K562 (cell line): ENCODE measurements around the gene SLC9A2. TPM values are rescaled to one million over a fixed set of nuclear protein-coding genes. Genes with fewer than 3 reads are reported as not detected.

Source experiments
- ATAC-seq: fragments of 200-7000 bp; cut with Tn5 transposase; 3 replicates; pipeline ENCODE4 v1.9.1; 2020; ENCODE audit warnings: moderate library complexity
- BruUV-seq: library from RNA; stranded (reverse); fragments of 400-500 nt; replicated peaks from 2 replicates; lab custom pipeline; 2021; lab: Mats Ljungman, UMichigan
- CTCF ChIA-PET: fragments of 300-600 bp; formaldehyde crosslinking; extraction: SDS; loops from one replicate; lab custom pipeline; 2021; ENCODE audit warnings: low intra/inter-chr PET ratio; lab: Yijun Ruan, JAX
- POLR2A ChIA-PET: fragments of 300-600, 350-650 bp; sonication (Branson Sonifier 250); formaldehyde crosslinking; extraction: SDS; loops from one replicate; lab custom pipeline; 2021; ENCODE audit warnings: antibody characterized with exemption, inconsistent platforms; lab: Yijun Ruan, JAX
- DNase-seq, 4 experiments: peaks; one replicate each; pipeline versions ENCODE4 v3.0.0 to v3.0.0-alpha.2; 2011 to 2018; ENCODE audit warnings: low spot score in 3 of 4, mixed read lengths in 3 of 4; ENCODE audit errors: extremely low read depth in 1 of 4
- FAIRE-seq: peaks from 2 replicates; lab custom pipeline; 2011; peaks lifted over from hg19 to GRCh38; lab: Jason Lieb, UNC
- H2AFZ ChIP-seq: 2 replicates; pipeline ENCODE4 v1.6.0; 2011; ENCODE audit warnings: low read depth, low read length, control low read depth, inconsistent platforms
- H3K27ac ChIP-seq: fragments of 200-600 bp; 3 replicates; pipeline ENCODE4 v1.8.0; 2011; ENCODE audit warnings: low read depth, mild to moderate bottlenecking, control low read depth, inconsistent platforms, low read length, moderate library complexity, mixed read lengths; ENCODE audit errors: extremely low read depth
- H3K27me3 ChIP-seq, 2 experiments: fragments of 300-600 bp in 1 of 2; 2 replicates in 1 of 2; 3 replicates in 1 of 2; pipeline versions ENCODE4 v1.6.0 to v1.8.0; 2011; ENCODE audit warnings: inconsistent platforms in 2 of 2, low read length in 2 of 2, mild to moderate bottlenecking in 1 of 2, mixed read lengths in 1 of 2, moderate library complexity in 1 of 2; ENCODE audit not compliant: control insufficient read depth in 2 of 2, insufficient read depth in 2 of 2
- H3K36me3 ChIP-seq: fragments of 300-600 bp; 3 replicates; pipeline ENCODE4 v1.8.0; 2011; ENCODE audit warnings: mild to moderate bottlenecking, low read length, inconsistent platforms; ENCODE audit not compliant: control insufficient read depth, insufficient read depth
- H3K4me1 ChIP-seq, 2 experiments: fragments of 200-600 bp in 1 of 2; replicated peaks in 1 of 2; 2 replicates in 1 of 2; 3 replicates in 1 of 2; pipeline versions ENCODE4 v1.5.1 to v1.8.0; 2011; ENCODE audit warnings: inconsistent platforms in 2 of 2, low read length in 2 of 2, mild to moderate bottlenecking in 1 of 2, mixed read lengths in 1 of 2, moderate library complexity in 1 of 2; ENCODE audit not compliant: control insufficient read depth in 2 of 2, insufficient read depth in 2 of 2
- H3K4me2 ChIP-seq: 2 replicates; pipeline ENCODE4 v1.6.1; 2011; ENCODE audit warnings: low read length, control low read depth, inconsistent platforms, mixed read lengths; ENCODE audit not compliant: insufficient read depth
- H3K4me3 ChIP-seq: fragments of 200-600 bp; sonication (generic), shearing (Covaris generic); 2 replicates; pipeline ENCODE4 v1.5.1; 2016; ENCODE audit warnings: control low read depth, inconsistent platforms
- H3K79me2 ChIP-seq: fragments of 200-600 bp; 3 replicates; pipeline ENCODE4 v1.8.0; 2011; ENCODE audit warnings: low read length, inconsistent platforms; ENCODE audit not compliant: control insufficient read depth, insufficient read depth
- H3K9ac ChIP-seq, 2 experiments: 2 replicates each; pipeline versions ENCODE4 v1.6.0 to v1.6.1; 2011; ENCODE audit warnings: low read depth in 2 of 2, low read length in 2 of 2, control low read depth in 1 of 2, inconsistent platforms in 1 of 2, mild to moderate bottlenecking in 1 of 2, mixed read lengths in 1 of 2; ENCODE audit not compliant: insufficient read depth in 1 of 2
- H3K9me1 ChIP-seq: one replicate; pipeline ENCODE4 v1.6.0; 2011; ENCODE audit warnings: inconsistent platforms, mild to moderate bottlenecking, low read length, moderate library complexity; ENCODE audit not compliant: control insufficient read depth, insufficient read depth
- H3K9me3 ChIP-seq: replicated peaks from 2 replicates; pipeline ENCODE4 v1.5.1; 2011; ENCODE audit warnings: low read depth, low read length, inconsistent platforms; ENCODE audit not compliant: control insufficient read depth, insufficient read depth
- H4K20me1 ChIP-seq: replicated peaks from 2 replicates; pipeline ENCODE4 v1.6.1; 2011; ENCODE audit warnings: low read length, inconsistent platforms, mixed read lengths; ENCODE audit not compliant: control insufficient read depth, insufficient read depth
- CBFA2T2 ChIP-seq: fragments of 450-650 bp; conservative IDR thresholded peaks from 2 replicates; pipeline ENCODE4 v1.6.1; 2017; ENCODE audit warnings: mild to moderate bottlenecking
- GTF2F1 ChIP-seq: IDR thresholded peaks from 2 replicates; pipeline ENCODE4 v1.6.1; 2011; ENCODE audit warnings: low read depth, low read length, improper control_type of control experiment
- MAFG ChIP-seq: fragments of 450-650 bp; conservative IDR thresholded peaks from 2 replicates; pipeline ENCODE4 v1.6.1; 2016; ENCODE audit warnings: missing genetic modification characterization, missing compliant biosample characterization
- MCM7 ChIP-seq, 2 experiments: fragments of 450-650 bp; IDR thresholded peaks; 2 replicates each; pipeline ENCODE4 v1.6.1; 2016 to 2018
- MECOM ChIP-seq: fragments of 250-450 bp; sonication (Bioruptor Pico); IDR thresholded peaks from 2 replicates; pipeline ENCODE4 v1.8.0; 2022; ENCODE audit warnings: inconsistent platforms
- MEF2A ChIP-seq: IDR thresholded peaks from 2 replicates; pipeline ENCODE4 v1.6.1; 2011; ENCODE audit warnings: low read depth, mild to moderate bottlenecking, low read length, moderate library complexity; ENCODE audit not compliant: control insufficient read depth
- NFE2 ChIP-seq: IDR thresholded peaks from 2 replicates; pipeline ENCODE4 v1.6.1; 2014; ENCODE audit warnings: antibody characterized with exemption, low read depth
- NFE2L1 ChIP-seq: fragments of 450-650 bp; IDR thresholded peaks from 2 replicates; pipeline ENCODE4 v1.6.1; 2016; ENCODE audit warnings: missing genetic modification characterization, low read depth, mild to moderate bottlenecking, missing compliant biosample characterization, moderate library complexity, borderline replicate concordance
- NR1H2 ChIP-seq: sonication (generic); formaldehyde crosslinking; IDR thresholded peaks from 2 replicates; pipeline ENCODE4 v1.4.0; 2020; ENCODE audit warnings: mild to moderate bottlenecking, missing genetic modification reagents
- PML ChIP-seq: IDR thresholded peaks from 2 replicates; pipeline ENCODE4 v1.6.1; 2012; ENCODE audit warnings: low read length, inconsistent platforms
- SNAPC5 ChIP-seq: fragments of 250-450 bp; sonication (Bioruptor Pico); IDR thresholded peaks from 2 replicates; pipeline ENCODE4 v1.8.0; 2021; ENCODE audit warnings: moderate library complexity, mild to moderate bottlenecking, inconsistent platforms
- SREBF2 ChIP-seq: sonication (generic); formaldehyde crosslinking; IDR thresholded peaks from 2 replicates; pipeline ENCODE4 v1.4.0; 2020; ENCODE audit warnings: mild to moderate bottlenecking, missing genetic modification reagents
- U2AF2 ChIP-seq: fragments of 200-400 bp; formaldehyde crosslinking; optimal IDR thresholded peaks from 2 replicates; pipeline ENCODE3; 2017; ENCODE audit warnings: low read depth, mild to moderate bottlenecking, low read length
- ZNF146 ChIP-seq: IDR thresholded peaks from one replicate; pipeline ENCODE4 v1.6.1; 2018; ENCODE audit warnings: missing compliant biosample characterization; ENCODE audit not compliant: unreplicated experiment
- ZNF347 ChIP-seq: fragments of 450-650 bp; formaldehyde crosslinking; IDR thresholded peaks from 2 replicates; pipeline ENCODE4 v1.4.0; 2020; ENCODE audit warnings: low read depth, mild to moderate bottlenecking, moderate library complexity
- ZNF354B ChIP-seq: fragments of 250-450 bp; sonication (Bioruptor Pico); IDR thresholded peaks from 2 replicates; pipeline ENCODE4 v1.4.0; 2020
- WGBS: fragments of 100-300 bp; shearing (Covaris generic); methylation state at CpG from one replicate; pipeline ENCODE4 v1.1.6; 2016; ENCODE audit warnings: low coverage, mixed read lengths; ENCODE audit not compliant: insufficient coverage; ENCODE audit errors: missing lambda C conversion rate; 5-methylcytosine and 5-hydroxymethylcytosine counted together
- in situ Hi-C: fragments of 300-500 bp; cut with MboI; formaldehyde crosslinking; loops from 4 replicates; pipeline ENCODE4 v1.15.0; 2018; ENCODE audit warnings: inconsistent platforms, mixed read lengths
- intact Hi-C: fragments of 100-400 bp; cut with micrococcal nuclease; formaldehyde crosslinking; loops from 2 replicates; pipeline ENCODE4 v1.14.2; 2022
- polyA plus RNA-seq, 8 experiments: library from polyadenylated mRNA; depleted of rRNA in 4 of 8; stranded (reverse) in 5 of 8; unstranded in 3 of 8; fragments of >200 nt; fragmentation: Nextera tagmentation in 2 of 8; fragmentation: Illumina TruSeq in 1 of 8; extraction: Ambion mirVana in 2 of 8; extraction: Trizol in 1 of 8; gene quantifications; 2 replicates each; pipeline versions ENCODE4 v1.2.1 to v1.2.3, GENCODE V29; 2011 to 2014; ENCODE audit warnings: inconsistent platforms in 1 of 8, missing spikeins in 1 of 8
- total RNA-seq, 7 experiments: library from RNA; depleted of rRNA in 6 of 7; stranded (reverse); fragments of >200 nt in 6 of 7; fragmentation: Illumina TruSeq in 2 of 7; extraction: Trizol in 2 of 7; gene quantifications; 2 replicates each; pipeline versions ENCODE4 v1.2.1 to v1.2.3, GENCODE V29; 2011 to 2021; ENCODE audit warnings: low replicate concordance in 1 of 7
- TF ChIP-seq, protein P1 (sequence below): sonication (generic); formaldehyde crosslinking; IDR thresholded peaks from 2 replicates; pipeline ENCODE4 v1.5.0; 2020; ENCODE audit warnings: missing genetic modification reagents

SLC9A2 gene
- total and polyA plus RNA-seq, 9 of the 15 experiments (the other 6 are each of a cell fraction or from before 2014, with no cell fraction given): 0.45 to 3.3 (median 1.6) TPM

DNA sequence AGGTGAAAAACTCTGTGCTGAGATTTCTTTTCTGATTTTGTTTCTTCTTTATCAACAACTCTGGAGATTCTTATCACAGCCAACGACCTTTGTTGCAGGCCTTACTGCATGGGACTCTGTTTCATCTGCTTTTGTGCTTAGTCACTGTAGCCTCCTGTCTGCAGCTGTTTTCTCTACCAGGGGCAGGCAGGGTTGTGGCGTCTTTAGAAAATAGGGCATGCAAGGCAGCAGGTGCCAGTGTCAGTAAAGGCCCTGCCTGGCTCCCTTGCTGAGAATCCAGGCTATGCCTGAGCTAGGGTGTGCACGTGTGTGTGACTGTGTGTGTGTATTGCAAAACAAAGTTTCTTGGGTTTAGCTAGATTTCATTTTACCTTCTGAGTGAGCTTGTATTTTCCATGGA is 14.6 kb upstream of the SLC9A2 start:
- intact Hi-C loops: no loop called here
- H3K4me1 ChIP-seq: no peaks in the 10 kb centered on the region
- no peak overlapping the region for H2AFZ ChIP-seq
- no peak overlapping the region for H3K4me2 ChIP-seq
- H3K36me3 ChIP-seq: no peaks in the 10 kb centered on the region
- H3K9me1 ChIP-seq: no peaks in the 10 kb centered on the region
- H3K27me3 ChIP-seq: peaks cover 0 to 5% of the 10 kb centered on the region in 2 experiments; a peak in 2 of 5 replicates
- H4K20me1 ChIP-seq: no peaks in the 10 kb centered on the region
- POLR2A ChIA-PET: interaction anchor here (1.3 kb wide), 1 partner anchor 11 kb away, joined by 5 read pairs; no protein-coding TSS in a partner anchor
- CTCF ChIA-PET: no interaction called here
- no TSS peak for BruUV-seq
- FAIRE-seq: no peak
- H3K9ac ChIP-seq: no peak overlapping the region
- peak; percentile 73 for TF ChIP-seq MAFG (tag)
- TF ChIP-seq NFE2: peak; percentile 71
- TF ChIP-seq SNAPC5 (CRISPR knock-in tag): no peak
- TF ChIP-seq NFE2L1 (tag): peak; percentile 22; the same call in 1 of the 2 replicates
- no peak overlapping the region for H3K27ac ChIP-seq
- ATAC-seq: no peak
- no peak overlapping the region for H3K4me3 ChIP-seq
- no peaks in the 10 kb centered on the region for H3K9me3 ChIP-seq
- H3K79me2 ChIP-seq: no peaks in the 10 kb centered on the region
- DNase-seq: no peak
- in situ Hi-C loops: no loop called here
- 0% methylated on average over 3 of the region's 3 CpGs for WGBS

- FAIRE-seq (no peak), DNase-seq (no peak), ATAC-seq (no peak)
- no peaks in the 10 kb centered on the region for H4K20me1 ChIP-seq
- H2AFZ ChIP-seq: no peak overlapping the region
- no peak overlapping the region for H3K27ac ChIP-seq
- H3K4me3 ChIP-seq: no peak overlapping the region
- no peak overlapping the region for H3K9ac ChIP-seq
- peaks cover 0 to 7% of the 10 kb centered on the region in 2 experiments; a peak in 2 of 5 replicates for H3K27me3 ChIP-seq
- 0% methylated on average over 1 of the region's 1 CpG for WGBS
- no peaks in the 10 kb centered on the region for H3K4me1 ChIP-seq
- BruUV-seq: no TSS peak
- no peaks in the 10 kb centered on the region for H3K36me3 ChIP-seq
- in situ Hi-C loops: no loop called here
- no peaks in the 10 kb centered on the region for H3K9me1 ChIP-seq
- H3K79me2 ChIP-seq: no peaks in the 10 kb centered on the region
- H3K9me3 ChIP-seq: no peaks in the 10 kb centered on the region
- H3K4me2 ChIP-seq: no peak overlapping the region
- CTCF ChIA-PET: interaction anchor here (0.5 kb wide), 1 partner anchor 1264 kb away, joined by 3 read pairs; no protein-coding TSS in a partner anchor
- intact Hi-C loops: no loop called here
- POLR2A ChIA-PET: interaction anchor here (0.8 kb wide), 1 partner anchor 108 kb away, joined by 3 read pairs; no protein-coding TSS in a partner anchor
- TF ChIP-seq MECOM (CRISPR knock-in tag) (no peak), ZNF354B (CRISPR knock-in tag) (no peak), NR1H2 (CRISPR knock-in tag) (no peak), PML (no peak), U2AF2 (no peak), MEF2A (no peak), MCM7 (IDR thresholded peaks at IDR 0.05) (no peak), ZNF347 (CRISPR knock-in tag) (no peak), ZNF146 (CRISPR knock-in tag) (no peak), GTF2F1 (no peak), SREBF2 (CRISPR knock-in tag) (no peak), CBFA2T2 (no peak)
- TF ChIP-seq, protein P1, sequence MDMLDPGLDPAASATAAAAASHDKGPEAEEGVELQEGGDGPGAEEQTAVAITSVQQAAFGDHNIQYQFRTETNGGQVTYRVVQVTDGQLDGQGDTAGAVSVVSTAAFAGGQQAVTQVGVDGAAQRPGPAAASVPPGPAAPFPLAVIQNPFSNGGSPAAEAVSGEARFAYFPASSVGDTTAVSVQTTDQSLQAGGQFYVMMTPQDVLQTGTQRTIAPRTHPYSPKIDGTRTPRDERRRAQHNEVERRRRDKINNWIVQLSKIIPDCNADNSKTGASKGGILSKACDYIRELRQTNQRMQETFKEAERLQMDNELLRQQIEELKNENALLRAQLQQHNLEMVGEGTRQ (CRISPR knock-in tag): no peak
These were observed 13.0 kb upstream of the SLC9A2 start for GRCh38 chr2:102606353-102606752.
